K562 (cell line): Measurements from ENCODE around the gene ZFP64. TPM values are rescaled to one million over a fixed set of nuclear protein-coding genes. Genes with fewer than 3 reads are reported as not detected.

Experiments used
- CBX2 ChIP-seq: fragments of 200-600 bp; sonication (generic); IDR thresholded peaks from one replicate; pipeline ENCODE4 v1.6.1; 2012; ENCODE audit warnings: mild to moderate bottlenecking, low read length, inconsistent platforms; ENCODE audit not compliant: insufficient read depth, poor library complexity, severe bottlenecking
- HDAC6 ChIP-seq: IDR thresholded peaks from 2 replicates; pipeline ENCODE4 v1.6.1; 2012; ENCODE audit warnings: low read depth, mild to moderate bottlenecking, control low read depth, inconsistent platforms, low read length, moderate library complexity
- PPARD ChIP-seq: fragments of 250-450 bp; sonication (Bioruptor Pico); IDR thresholded peaks from 2 replicates; pipeline ENCODE4 v1.8.0; 2022; ENCODE audit warnings: inconsistent platforms, mild to moderate bottlenecking, moderate library complexity
- SIX5 ChIP-seq, 2 experiments: IDR thresholded peaks; 2 replicates each; pipeline ENCODE4 v1.6.1; 2011; ENCODE audit warnings: low read length in 2 of 2, borderline replicate concordance in 1 of 2, low read depth in 1 of 2, mild to moderate bottlenecking in 1 of 2, moderate library complexity in 1 of 2; ENCODE audit not compliant: insufficient read depth in 1 of 2
- STAG1 ChIP-seq: sonication (generic); formaldehyde crosslinking; IDR thresholded peaks from 2 replicates; pipeline ENCODE4 v1.5.0; 2020; ENCODE audit warnings: missing genetic modification reagents, borderline replicate concordance
- STAT6 ChIP-seq: sonication (generic); formaldehyde crosslinking; IDR thresholded peaks from 2 replicates; pipeline ENCODE4 v1.8.1; 2023; ENCODE audit warnings: mild to moderate bottlenecking, missing genetic modification reagents
- ZBTB11 ChIP-seq, 3 experiments: fragments of 200-800 bp in 1 of 3; fragments of 250-450 bp in 1 of 3; fragments of 450-650 bp in 1 of 3; sonication (Bioruptor Pico) in 1 of 3; sonication (Bioruptor generic) in 1 of 3; formaldehyde crosslinking in 1 of 3; IDR thresholded peaks; 2 replicates each; pipeline versions ENCODE4 v1.6.1 to v1.8.0; 2016 to 2022; ENCODE audit warnings: mild to moderate bottlenecking in 2 of 3, missing genetic modification characterization in 2 of 3, missing compliant biosample characterization in 1 of 3, moderate library complexity in 1 of 3
- ZNF609 ChIP-seq: sonication (generic); formaldehyde crosslinking; IDR thresholded peaks from 2 replicates; pipeline ENCODE4 v1.8.1; 2023; ENCODE audit warnings: missing genetic modification reagents, mild to moderate bottlenecking, borderline replicate concordance
- polyA plus RNA-seq, 8 experiments: library from polyadenylated mRNA; depleted of rRNA in 4 of 8; stranded (reverse) in 5 of 8; unstranded in 3 of 8; fragments of >200 nt; fragmentation: Nextera tagmentation in 2 of 8; fragmentation: Illumina TruSeq in 1 of 8; extraction: Ambion mirVana in 2 of 8; extraction: Trizol in 1 of 8; gene quantifications; 2 replicates each; pipeline versions ENCODE4 v1.2.1 to v1.2.3, GENCODE V29; 2011 to 2014; ENCODE audit warnings: inconsistent platforms in 1 of 8, missing spikeins in 1 of 8
- total RNA-seq, 7 experiments: library from RNA; depleted of rRNA in 6 of 7; stranded (reverse); fragments of >200 nt in 6 of 7; fragmentation: Illumina TruSeq in 2 of 7; extraction: Trizol in 2 of 7; gene quantifications; 2 replicates each; pipeline versions ENCODE4 v1.2.1 to v1.2.3, GENCODE V29; 2011 to 2021; ENCODE audit warnings: low replicate concordance in 1 of 7

Gene ZFP64
- total and polyA plus RNA-seq, 9 of the 15 experiments (the other 6 are each of a cell fraction or from before 2014, with no cell fraction given) = 1.4 to 13.4 (median 7.0) TPM

DNA sequence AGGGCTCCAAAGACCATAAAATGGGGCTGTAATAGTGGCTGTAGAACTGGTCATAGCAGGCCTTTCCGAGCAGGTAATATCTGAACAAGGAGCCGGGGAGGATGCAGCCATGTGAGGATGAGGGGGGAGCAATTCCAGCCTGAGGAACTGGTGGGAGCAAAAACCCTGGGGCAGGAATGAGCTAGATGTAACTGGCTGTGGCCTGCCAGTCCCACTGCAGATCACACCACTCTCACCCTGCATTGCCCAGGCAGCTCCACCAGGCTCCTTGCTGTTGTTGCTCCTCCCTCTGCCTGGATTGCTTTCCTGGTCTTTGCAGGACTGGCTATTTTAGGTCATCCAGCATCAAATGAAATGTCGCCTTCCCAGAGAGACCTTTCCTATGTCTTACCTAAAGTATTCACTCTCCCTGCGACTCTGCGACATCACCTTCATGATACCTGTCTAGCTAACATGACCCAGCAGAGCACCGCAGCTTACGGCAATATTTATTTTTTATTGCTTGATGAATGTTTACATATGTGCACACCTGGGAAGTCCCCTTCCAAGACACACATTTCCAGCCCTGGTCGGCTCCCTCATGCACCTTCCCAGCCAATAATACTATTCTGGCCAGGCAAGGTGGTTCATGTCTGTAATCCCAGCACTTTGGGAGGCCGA lies 2.4 kb upstream of the ZFP64 start (continued):
- no peak for TF ChIP-seq ZNF609 (CRISPR knock-in tag)
- TF ChIP-seq STAT6 = no peak
- no peak for TF ChIP-seq ZBTB11 (CRISPR knock-in tag; IDR thresholded peaks at IDR 0.05)
- TF ChIP-seq HDAC6 = no peak
- TF ChIP-seq CBX2 = no peak
- no peak for TF ChIP-seq PPARD (CRISPR knock-in tag)
- TF ChIP-seq SIX5 (IDR thresholded peaks at IDR 0.05; ENCODE audit: borderline replicate concordance in 1 of 2, insufficient read depth in 1 of 2, low read depth in 1 of 2, low read length in 2 of 2) = no peak
- no peak for TF ChIP-seq STAG1 (CRISPR knock-in tag)
